Endodermal cell (in vitro differentiated cells): ENCODE data around the gene TAF1B. TPM values are rescaled to one million over a fixed set of nuclear protein-coding genes. Genes with fewer than 3 reads are reported as not detected.

Source experiments
- DNase-seq: peaks from one replicate; pipeline ENCODE4 v3.0.0-alpha.2; 2017
- H3K27ac ChIP-seq: 2 replicates; pipeline ENCODE4 v1.5.1; 2013; ENCODE audit warnings: mild to moderate bottlenecking, low read depth, low read length, moderate library complexity
- H3K27me3 ChIP-seq: 2 replicates; pipeline ENCODE4 v1.6.1; 2013; ENCODE audit warnings: mild to moderate bottlenecking, low read length, moderate library complexity; ENCODE audit not compliant: insufficient read depth, control insufficient read depth, poor library complexity, severe bottlenecking
- H3K36me3 ChIP-seq: 2 replicates; pipeline ENCODE4 v1.7.0; 2013; ENCODE audit warnings: mild to moderate bottlenecking, low read length, moderate library complexity; ENCODE audit not compliant: control insufficient read depth, insufficient read depth
- H3K4me1 ChIP-seq: one replicate; pipeline ENCODE4 v1.7.0; 2013; ENCODE audit warnings: low read length; ENCODE audit not compliant: control insufficient read depth, insufficient read depth
- H3K4me3 ChIP-seq: 2 replicates; pipeline ENCODE4 v1.5.1; 2013; ENCODE audit warnings: mild to moderate bottlenecking, low read length, moderate library complexity
- H3K9ac ChIP-seq: 2 replicates; pipeline ENCODE4 v1.6.1; 2013; ENCODE audit warnings: mild to moderate bottlenecking, low read length, moderate library complexity; ENCODE audit not compliant: poor library complexity, severe bottlenecking; ENCODE audit errors: extremely low read depth
- H3K9me3 ChIP-seq: 2 replicates; pipeline ENCODE4 v1.6.1; 2013; ENCODE audit warnings: mild to moderate bottlenecking, low read length, moderate library complexity; ENCODE audit not compliant: control insufficient read depth
- H3K27ac Mint-ChIP-seq: 2 replicates; pipeline ENCODE4 v1.8.0; 2020; ENCODE audit warnings: mixed read lengths
- H3K27me3 Mint-ChIP-seq: 2 replicates; pipeline ENCODE4 v1.8.0; 2021; ENCODE audit warnings: mild to moderate bottlenecking, mixed read lengths; ENCODE audit not compliant: insufficient read depth
- H3K36me3 Mint-ChIP-seq: 2 replicates; pipeline ENCODE4 v1.8.0; 2020; ENCODE audit warnings: low read depth, mixed read lengths
- H3K4me1 Mint-ChIP-seq: 2 replicates; pipeline ENCODE4 v1.8.0; 2020; ENCODE audit warnings: mixed read lengths
- H3K4me3 Mint-ChIP-seq: 2 replicates; pipeline ENCODE4 v1.8.0; 2020; ENCODE audit warnings: mild to moderate bottlenecking, moderate library complexity, mixed read lengths
- H3K9me3 Mint-ChIP-seq: 2 replicates; pipeline ENCODE4 v1.8.0; 2020; ENCODE audit warnings: mild to moderate bottlenecking, mixed read lengths
- CTCF ChIP-seq: fragments of 200-600 bp; sonication (generic); conservative IDR thresholded peaks from 2 replicates; pipeline ENCODE4 v1.5.0; 2021; ENCODE audit warnings: antibody characterized with exemption, mild to moderate bottlenecking
- WGBS, 2 experiments: methylation state at CpG; one replicate each; pipeline versions ENCODE4 v1.1.5 to v1.1.7; 2013; ENCODE audit warnings: missing lambda C conversion rate in 2 of 2, mixed read lengths in 1 of 2; ENCODE audit not compliant: insufficient coverage in 1 of 2, insufficient read length in 1 of 2; 5-methylcytosine and 5-hydroxymethylcytosine counted together
- total RNA-seq, 2 donors: library from RNA; stranded (reverse); fragmentation: NEBNext Ultra II Directional in 1 of 2; extraction: Animal tissue kit (Norgen Biotek cat#: 25700) in 1 of 2; gene quantifications; 2 replicates in 1 of 2; 3 replicates in 1 of 2; pipeline ENCODE4 v1.2.1, GENCODE V29; 2021

TAF1B gene
- total RNA-seq, 2 donors from 2014 or later: 36.2 to 41.9 TPM

- no peaks in the 10 kb centered on the region for H3K36me3 Mint-ChIP-seq
- H3K9me3 Mint-ChIP-seq: no peaks in the 10 kb centered on the region
- Histone ChIP-seq H3K9me3 (no peaks in the 10 kb centered on the region), H3K9ac (no peak overlapping the region), H3K27ac (no peak overlapping the region), H3K36me3 (no peaks in the 10 kb centered on the region), H3K27me3 (no peaks in the 10 kb centered on the region), H3K4me1 (no peaks in the 10 kb centered on the region), H3K4me3 (no peak overlapping the region)
- H3K4me1 Mint-ChIP-seq: peaks cover 2% of the 10 kb centered on the region
- H3K4me3 Mint-ChIP-seq: no peak overlapping the region
- no peaks in the 10 kb centered on the region for H3K27me3 Mint-ChIP-seq
- TF ChIP-seq CTCF: no peak
- DNase-seq: peak; percentile 21
- no peak overlapping the region for H3K27ac Mint-ChIP-seq
- 78 to 90% methylated on average over 6 to 8 of the region's 8 CpGs for whole genome bisulfite sequencing, 2 experiments
Observed at GRCh38 chr2:9805435-9806297, 37.6 kb upstream of the TAF1B start.

GRCh38 chr2:9806298-9806610, 37.0 kb upstream of the TAF1B start:
- no peaks in the 10 kb centered on the region for H3K9me3 Mint-ChIP-seq
- Histone ChIP-seq H3K27ac (no peak overlapping the region), H3K27me3 (no peaks in the 10 kb centered on the region), H3K4me3 (no peak overlapping the region), H3K4me1 (no peaks in the 10 kb centered on the region), H3K9me3 (no peaks in the 10 kb centered on the region), H3K9ac (no peak overlapping the region), H3K36me3 (no peaks in the 10 kb centered on the region)
- H3K27me3 Mint-ChIP-seq: no peaks in the 10 kb centered on the region
- no peak overlapping the region for H3K4me3 Mint-ChIP-seq
- no peak for TF ChIP-seq CTCF
- 93 to 100% methylated on average over 1 of the region's 1 CpG for WGBS, 2 experiments
- H3K4me1 Mint-ChIP-seq: peaks cover 2% of the 10 kb centered on the region
- DNase-seq: peak; percentile 30
- H3K27ac Mint-ChIP-seq: no peak overlapping the region
- H3K36me3 Mint-ChIP-seq: no peaks in the 10 kb centered on the region

- H3K4me1 ChIP-seq: no peaks in the 10 kb centered on the region
Observed at GRCh38 chr2:9806656-9807055, 36.6 kb upstream of the TAF1B start.

More at GRCh38 chr2:9806656-9807055, 36.6 kb upstream of the TAF1B start:
- Mint-ChIP-seq H3K4me1 (no peaks in the 10 kb centered on the region), H3K27ac (no peak overlapping the region), H3K4me3 (no peak overlapping the region), H3K27me3 (no peaks in the 10 kb centered on the region), H3K36me3 (no peaks in the 10 kb centered on the region), H3K9me3 (no peaks in the 10 kb centered on the region)
- 93 to 97% methylated on average over 11 to 12 of the region's 12 CpGs for WGBS, 2 experiments
- H3K27ac ChIP-seq: no peak overlapping the region
- no peaks in the 10 kb centered on the region for H3K9me3 ChIP-seq
- no peaks in the 10 kb centered on the region for H3K36me3 ChIP-seq
- TF ChIP-seq CTCF: no peak
- no peak overlapping the region for H3K4me3 ChIP-seq
- no peak overlapping the region for H3K9ac ChIP-seq
- H3K27me3 ChIP-seq: no peaks in the 10 kb centered on the region
- DNase-seq: peak; percentile 24
